ENCODE measurements around the gene OBSCN.

DNA sequence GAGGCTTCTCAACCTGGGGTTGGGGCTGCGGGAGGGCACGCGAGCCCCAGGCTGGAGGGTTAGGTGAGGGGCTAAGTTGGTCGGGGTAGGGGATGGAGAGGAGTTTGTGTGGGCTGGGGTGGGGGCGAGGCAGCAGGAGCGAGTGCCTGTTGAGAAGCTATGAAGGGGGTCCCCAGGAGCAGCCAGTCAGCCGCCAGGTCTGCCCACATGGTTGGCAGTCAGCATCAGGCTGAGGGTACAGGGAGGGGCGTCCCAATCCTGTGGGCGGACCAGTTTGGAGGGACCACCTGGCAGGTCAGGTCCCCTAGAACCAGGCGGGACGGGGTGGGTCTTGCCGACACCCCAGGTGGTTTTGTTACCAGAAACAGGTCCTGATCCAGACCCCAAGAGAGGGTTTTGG, 209.2 kb downstream of the OBSCN start:
- TF ChIP-seq POLR2A (IDR thresholded peaks at IDR 0.05) = no peak
- TF ChIP-seq, protein P1, sequence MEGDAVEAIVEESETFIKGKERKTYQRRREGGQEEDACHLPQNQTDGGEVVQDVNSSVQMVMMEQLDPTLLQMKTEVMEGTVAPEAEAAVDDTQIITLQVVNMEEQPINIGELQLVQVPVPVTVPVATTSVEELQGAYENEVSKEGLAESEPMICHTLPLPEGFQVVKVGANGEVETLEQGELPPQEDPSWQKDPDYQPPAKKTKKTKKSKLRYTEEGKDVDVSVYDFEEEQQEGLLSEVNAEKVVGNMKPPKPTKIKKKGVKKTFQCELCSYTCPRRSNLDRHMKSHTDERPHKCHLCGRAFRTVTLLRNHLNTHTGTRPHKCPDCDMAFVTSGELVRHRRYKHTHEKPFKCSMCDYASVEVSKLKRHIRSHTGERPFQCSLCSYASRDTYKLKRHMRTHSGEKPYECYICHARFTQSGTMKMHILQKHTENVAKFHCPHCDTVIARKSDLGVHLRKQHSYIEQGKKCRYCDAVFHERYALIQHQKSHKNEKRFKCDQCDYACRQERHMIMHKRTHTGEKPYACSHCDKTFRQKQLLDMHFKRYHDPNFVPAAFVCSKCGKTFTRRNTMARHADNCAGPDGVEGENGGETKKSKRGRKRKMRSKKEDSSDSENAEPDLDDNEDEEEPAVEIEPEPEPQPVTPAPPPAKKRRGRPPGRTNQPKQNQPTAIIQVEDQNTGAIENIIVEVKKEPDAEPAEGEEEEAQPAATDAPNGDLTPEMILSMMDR (IDR thresholded peaks at IDR 0.05) = no peak
